ENCODE data around the gene RGS6.

DNA sequence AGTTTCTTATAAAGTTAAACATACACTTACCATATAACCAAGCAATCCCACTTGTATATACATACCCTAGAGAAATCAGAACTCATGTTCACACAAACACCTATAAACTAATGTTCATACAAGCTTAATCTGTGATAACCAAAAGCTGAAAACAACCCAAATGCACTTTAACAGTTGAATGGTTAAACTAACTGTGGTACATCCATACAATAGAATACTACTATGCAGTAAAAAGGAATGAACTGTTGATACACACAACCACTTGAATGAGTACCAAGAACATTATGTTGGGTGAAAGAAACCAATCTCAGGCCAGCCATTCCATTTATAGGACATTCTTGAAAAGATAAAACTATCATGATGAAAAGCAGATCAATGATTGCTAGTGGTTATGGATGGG lies 534.1 kb downstream of the RGS6 start:
- TF ChIP-seq, protein P1, sequence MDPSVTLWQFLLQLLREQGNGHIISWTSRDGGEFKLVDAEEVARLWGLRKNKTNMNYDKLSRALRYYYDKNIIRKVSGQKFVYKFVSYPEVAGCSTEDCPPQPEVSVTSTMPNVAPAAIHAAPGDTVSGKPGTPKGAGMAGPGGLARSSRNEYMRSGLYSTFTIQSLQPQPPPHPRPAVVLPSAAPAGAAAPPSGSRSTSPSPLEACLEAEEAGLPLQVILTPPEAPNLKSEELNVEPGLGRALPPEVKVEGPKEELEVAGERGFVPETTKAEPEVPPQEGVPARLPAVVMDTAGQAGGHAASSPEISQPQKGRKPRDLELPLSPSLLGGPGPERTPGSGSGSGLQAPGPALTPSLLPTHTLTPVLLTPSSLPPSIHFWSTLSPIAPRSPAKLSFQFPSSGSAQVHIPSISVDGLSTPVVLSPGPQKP (IDR thresholded peaks at IDR 0.05; ENCODE audit: borderline replicate concordance, low read depth, low read length) = no peak
- TF ChIP-seq, protein P2, sequence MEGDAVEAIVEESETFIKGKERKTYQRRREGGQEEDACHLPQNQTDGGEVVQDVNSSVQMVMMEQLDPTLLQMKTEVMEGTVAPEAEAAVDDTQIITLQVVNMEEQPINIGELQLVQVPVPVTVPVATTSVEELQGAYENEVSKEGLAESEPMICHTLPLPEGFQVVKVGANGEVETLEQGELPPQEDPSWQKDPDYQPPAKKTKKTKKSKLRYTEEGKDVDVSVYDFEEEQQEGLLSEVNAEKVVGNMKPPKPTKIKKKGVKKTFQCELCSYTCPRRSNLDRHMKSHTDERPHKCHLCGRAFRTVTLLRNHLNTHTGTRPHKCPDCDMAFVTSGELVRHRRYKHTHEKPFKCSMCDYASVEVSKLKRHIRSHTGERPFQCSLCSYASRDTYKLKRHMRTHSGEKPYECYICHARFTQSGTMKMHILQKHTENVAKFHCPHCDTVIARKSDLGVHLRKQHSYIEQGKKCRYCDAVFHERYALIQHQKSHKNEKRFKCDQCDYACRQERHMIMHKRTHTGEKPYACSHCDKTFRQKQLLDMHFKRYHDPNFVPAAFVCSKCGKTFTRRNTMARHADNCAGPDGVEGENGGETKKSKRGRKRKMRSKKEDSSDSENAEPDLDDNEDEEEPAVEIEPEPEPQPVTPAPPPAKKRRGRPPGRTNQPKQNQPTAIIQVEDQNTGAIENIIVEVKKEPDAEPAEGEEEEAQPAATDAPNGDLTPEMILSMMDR (conservative IDR thresholded peaks at IDR 0.05; ENCODE audit: low read depth, low read length) = no peak
- no peak for TF ChIP-seq MAFK (IDR thresholded peaks at IDR 0.05; ENCODE audit: low read depth, low read length)
- TF ChIP-seq POLR2A (IDR thresholded peaks at IDR 0.05; ENCODE audit: low read depth, low read length) = no peak
- TF ChIP-seq BHLHE40 (IDR thresholded peaks at IDR 0.05; ENCODE audit: low read depth, low read length) = no peak
- no peak for TF ChIP-seq RFX5 (IDR thresholded peaks at IDR 0.05; ENCODE audit: low read depth, low read length)
